Adrenal gland (tissue), 5 donors: ENCODE measurements around the gene PIGQ.
A peak's percentile ranks its signal among the peaks of the same experiment; 100 is the strongest.

Experiments used
- POLR2A ChIP-seq, 2 donors: fragments of 450-650 bp; IDR thresholded peaks; one replicate each; pipeline ENCODE4 v1.6.1; 2017; ENCODE audit warnings: antibody characterized with exemption in 2 of 2, mild to moderate bottlenecking in 2 of 2, moderate library complexity in 1 of 2
- TF ChIP-seq, protein P1 (sequence below), 6 experiments: fragments of 450-650 bp in 4 of 6; fragments of 200-600 bp in 2 of 6; sonication (generic) in 1 of 6; IDR thresholded peaks; 1 replicate in 5 of 6; 2 replicates in 1 of 6; pipeline versions ENCODE4 v1.5.1 to v1.8.0; 2016 to 2021; ENCODE audit warnings: antibody characterized with exemption in 6 of 6, mild to moderate bottlenecking in 2 of 6, moderate library complexity in 1 of 6
- donor health status: DM: no; HTN: no; CAD: no.

DNA sequence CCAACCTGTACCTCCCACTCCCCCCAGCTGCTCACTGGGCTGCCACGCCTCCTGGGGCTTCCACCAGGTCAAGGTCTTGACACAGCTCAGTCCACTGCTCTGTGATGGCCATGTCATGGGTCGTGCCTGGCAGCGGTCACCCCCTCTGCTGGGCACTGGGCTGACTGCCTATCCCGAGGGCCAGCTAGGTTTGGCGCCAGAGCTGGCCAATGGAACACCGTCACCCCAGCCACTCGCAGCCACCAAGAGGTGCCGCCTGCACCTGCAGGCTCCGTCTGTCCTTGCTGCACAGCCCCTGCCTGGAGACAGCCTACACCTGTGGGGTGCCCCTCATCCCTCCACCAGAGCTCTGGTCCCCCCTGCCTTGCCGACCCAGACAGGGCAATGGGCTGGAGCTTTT lies 15.6 kb downstream of the PIGQ start:
- TF ChIP-seq, protein P1, sequence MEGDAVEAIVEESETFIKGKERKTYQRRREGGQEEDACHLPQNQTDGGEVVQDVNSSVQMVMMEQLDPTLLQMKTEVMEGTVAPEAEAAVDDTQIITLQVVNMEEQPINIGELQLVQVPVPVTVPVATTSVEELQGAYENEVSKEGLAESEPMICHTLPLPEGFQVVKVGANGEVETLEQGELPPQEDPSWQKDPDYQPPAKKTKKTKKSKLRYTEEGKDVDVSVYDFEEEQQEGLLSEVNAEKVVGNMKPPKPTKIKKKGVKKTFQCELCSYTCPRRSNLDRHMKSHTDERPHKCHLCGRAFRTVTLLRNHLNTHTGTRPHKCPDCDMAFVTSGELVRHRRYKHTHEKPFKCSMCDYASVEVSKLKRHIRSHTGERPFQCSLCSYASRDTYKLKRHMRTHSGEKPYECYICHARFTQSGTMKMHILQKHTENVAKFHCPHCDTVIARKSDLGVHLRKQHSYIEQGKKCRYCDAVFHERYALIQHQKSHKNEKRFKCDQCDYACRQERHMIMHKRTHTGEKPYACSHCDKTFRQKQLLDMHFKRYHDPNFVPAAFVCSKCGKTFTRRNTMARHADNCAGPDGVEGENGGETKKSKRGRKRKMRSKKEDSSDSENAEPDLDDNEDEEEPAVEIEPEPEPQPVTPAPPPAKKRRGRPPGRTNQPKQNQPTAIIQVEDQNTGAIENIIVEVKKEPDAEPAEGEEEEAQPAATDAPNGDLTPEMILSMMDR (IDR thresholded peaks at IDR 0.05) = peak in 2 of 6 experiments; percentile 21 to 36
- peak in 1 of 2 donors; percentile 23 for TF ChIP-seq POLR2A (IDR thresholded peaks at IDR 0.05)
